HG03025 (cell line): ENCODE measurements around the gene CD19.
"Not testable (repeated sequence)": the region's sequence is repeated elsewhere in the genome, so short reads cannot be mapped to it uniquely, and the experiment has no call there.

Experiments used
- ATAC-seq: cut with Tn5 transposase; IDR thresholded peaks from one replicate; pipeline ENCODE4 v1.9.1; 2021; ENCODE audit warnings: mild to moderate bottlenecking, moderate library complexity; ENCODE audit not compliant: unreplicated experiment, low FRiP score

CD19 gene

DNA sequence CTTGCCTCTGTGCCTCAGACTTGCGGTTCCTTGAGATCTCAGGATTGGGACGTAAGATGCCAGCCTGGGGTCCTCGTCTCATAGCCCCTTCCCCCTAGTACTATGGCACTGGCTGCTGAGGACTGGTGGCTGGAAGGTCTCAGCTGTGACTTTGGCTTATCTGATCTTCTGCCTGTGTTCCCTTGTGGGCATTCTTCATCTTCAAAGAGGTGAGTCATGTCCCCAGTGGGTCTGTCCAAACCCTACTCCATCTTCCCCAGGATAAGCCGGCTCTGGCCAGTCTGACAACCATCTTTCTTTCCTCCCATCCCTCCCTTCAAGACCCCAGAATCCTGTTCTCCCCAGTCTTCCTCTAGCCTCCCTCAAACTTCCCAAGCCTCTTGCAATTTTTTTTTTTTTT, 3.6 kb downstream of the CD19 start:
- no peak for ATAC-seq

DNA sequence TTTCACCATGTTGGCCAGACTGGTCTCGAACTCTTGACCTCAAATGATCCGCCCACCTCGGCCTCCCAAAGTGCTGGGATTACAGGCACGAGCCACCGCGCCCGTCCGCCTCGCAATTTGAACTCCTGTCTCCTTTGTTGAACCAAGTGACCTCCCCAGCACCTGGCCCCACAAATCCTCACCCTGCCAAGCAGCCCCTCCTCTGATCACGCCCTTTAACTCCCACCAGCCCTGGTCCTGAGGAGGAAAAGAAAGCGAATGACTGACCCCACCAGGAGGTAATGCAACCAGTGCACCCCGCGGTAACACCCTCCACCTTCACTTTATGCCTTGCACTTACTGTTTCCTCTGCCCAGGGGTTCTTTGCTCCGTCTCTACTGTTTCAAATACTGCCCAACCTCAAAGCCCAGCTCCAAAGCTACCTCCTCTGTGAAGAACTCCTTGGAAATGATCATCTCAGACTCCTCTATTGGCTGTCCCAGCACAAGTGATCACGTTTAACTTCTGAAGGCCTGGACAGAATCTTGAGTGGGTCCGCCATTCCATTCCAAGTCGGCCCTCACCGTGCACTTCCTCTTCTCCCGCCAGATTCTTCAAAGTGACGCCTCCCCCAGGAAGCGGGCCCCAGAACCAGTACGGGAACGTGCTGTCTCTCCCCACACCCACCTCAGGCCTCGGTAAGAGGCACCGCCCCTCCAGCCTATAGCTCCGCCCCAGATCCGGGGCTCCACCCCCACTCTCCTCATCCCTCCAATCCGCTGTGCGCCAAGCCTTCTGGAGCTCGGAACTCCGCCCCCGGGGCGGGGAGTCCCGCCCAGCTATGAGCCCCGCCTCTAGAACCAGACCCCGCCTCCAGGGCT, 4.4 kb downstream of the CD19 start:
- ATAC-seq, result no peak

GRCh38 chr16:28936784-28937155, 5.0 kb downstream of the CD19 start:
- no peak for ATAC-seq

- no peak for ATAC-seq
These were observed 5.6 kb downstream of the CD19 start for GRCh38 chr16:28937222-28937876.

- no peak for ATAC-seq
These were observed 7.0 kb downstream of the CD19 start for GRCh38 chr16:28938721-28939120.

DNA sequence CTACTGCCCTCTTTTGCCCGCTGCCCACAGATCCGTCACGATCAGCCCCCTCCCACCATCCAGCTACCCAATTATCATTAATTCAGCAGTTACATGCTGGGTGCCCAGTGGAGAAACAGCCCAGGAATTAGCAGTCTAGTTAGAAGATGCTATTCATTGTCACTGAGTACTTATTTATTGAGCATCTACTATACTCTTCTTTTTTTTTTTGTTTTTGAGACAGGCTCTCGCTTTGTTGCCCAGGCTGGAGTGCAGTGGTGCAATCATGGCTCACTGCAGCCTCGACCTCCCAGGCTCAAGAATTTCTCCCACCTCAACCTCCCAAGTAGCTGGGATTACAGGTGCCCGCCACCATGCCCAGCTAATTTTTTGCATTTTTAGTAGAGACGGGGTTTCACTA, 8.1 kb downstream of the CD19 start:
- not testable (repeated sequence) for ATAC-seq

DNA sequence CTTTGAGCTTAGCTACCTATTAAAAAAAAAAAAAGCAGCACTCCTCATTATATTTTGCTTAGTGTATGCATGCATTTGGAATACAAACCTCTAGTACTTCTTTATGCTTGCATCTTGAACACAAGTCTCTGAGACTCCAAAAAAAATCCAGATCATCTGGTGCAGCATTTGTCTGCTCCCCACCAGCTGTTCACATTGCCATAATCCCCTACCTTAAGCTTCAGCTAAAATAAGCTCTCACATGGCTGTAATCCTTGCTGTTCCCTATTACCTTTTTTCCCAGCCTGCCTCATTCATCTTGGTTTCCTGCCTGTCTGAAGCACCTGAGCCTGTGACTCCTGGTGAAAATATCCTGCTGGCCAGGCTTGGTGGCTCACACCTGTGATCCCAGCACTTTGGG, 11.5 kb downstream of the CD19 start:
- no peak for ATAC-seq

DNA sequence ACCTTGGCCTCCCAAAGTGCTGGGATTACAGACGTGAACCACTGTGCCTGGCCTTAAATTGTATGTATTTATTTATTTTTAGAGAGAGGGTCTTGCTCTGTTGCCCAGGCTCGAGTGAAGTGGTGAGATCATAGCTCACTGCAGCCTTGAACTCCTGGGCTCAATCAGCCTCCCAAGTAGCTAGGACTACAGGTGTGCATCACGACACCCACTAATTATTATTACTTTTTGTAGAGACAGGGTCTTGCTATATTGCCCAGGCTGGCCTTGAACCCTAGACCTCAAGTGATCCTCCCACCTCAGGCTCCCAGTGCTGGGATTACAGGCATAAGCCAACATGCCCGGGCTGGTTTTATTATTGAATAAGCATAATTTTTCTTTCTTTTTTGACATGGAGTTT, 14.9 kb downstream of the CD19 start:
- no peak for ATAC-seq

GRCh38 chr16:28950648-28951409, 19.1 kb downstream of the CD19 start, which contains the start of gene NFATC2IP:
NFATC2IP (plus strand) TSS chr16:28950937; CDS start chr16:28951012, 75 bp downstream.
- peak; percentile 78 for ATAC-seq

DNA sequence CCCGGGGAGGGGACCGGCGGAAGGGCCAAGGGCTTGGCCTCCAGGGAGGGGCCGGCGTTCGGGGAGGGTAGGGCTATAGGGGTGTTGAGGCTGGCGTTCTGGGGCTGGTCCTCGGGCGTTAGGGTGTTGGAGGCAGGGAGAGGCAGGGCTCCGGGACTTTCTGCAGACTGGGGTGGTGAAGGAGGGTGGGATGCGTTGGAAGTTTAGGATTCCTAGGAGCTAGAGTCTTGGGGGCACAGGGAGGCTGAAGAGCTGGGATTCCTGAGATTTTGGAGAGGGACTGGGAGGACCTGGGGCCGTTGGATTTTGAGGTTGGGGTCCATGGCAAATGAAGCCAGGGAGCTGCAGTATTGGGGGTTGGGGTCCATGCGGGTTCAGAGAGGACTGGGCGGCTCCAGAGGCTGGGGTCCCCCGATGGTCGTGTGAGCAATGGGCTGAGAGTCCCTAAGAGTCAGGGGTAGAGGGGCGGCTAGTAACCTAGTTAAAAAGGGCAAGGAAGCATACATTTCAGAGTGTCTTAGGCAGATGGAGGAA, 19.7 kb downstream of the CD19 start:
- ATAC-seq, result peak; percentile 7

- ATAC-seq, result no peak
These were observed 26.4 kb downstream of the CD19 start for GRCh38 chr16:28958216-28958615.

DNA sequence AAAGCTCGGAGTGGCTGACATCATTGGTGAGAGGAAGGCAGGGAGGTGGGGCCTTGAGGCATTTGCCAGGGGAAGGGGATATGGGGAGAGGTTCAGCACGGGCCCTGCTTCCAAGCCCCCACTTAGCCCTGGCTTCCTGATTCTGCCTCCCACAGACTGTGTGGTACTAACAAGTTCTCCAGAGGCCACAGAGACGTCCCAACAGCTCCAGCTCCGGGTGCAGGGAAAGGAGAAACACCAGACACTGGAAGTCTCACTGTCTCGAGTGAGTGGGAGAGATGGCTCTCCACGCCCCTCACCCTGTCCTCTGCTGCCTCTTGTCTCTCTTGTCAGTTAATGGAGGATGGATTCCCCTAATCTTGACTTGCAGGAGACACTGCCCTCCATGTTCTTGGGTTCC, 27.1 kb downstream of the CD19 start:
- no peak for ATAC-seq

DNA sequence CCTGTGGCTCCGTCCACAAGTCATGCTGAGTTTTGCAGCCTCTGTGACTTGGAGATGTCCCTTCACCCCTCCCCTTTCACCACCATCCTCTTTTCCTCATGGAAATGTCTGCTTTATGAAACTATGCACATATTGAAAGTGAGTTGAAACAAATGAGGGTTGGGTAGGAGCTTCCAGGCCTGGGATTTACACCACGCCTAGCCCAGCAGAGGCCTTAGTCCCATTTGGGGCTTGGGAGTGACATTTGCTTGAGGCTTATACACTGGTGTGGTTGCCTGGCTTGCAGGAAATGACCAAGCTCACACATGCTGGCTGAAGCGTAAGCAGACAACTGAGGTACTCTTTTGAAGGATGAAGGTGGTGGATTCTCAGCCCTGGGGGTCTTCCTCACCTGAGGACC, 32.3 kb downstream of the CD19 start:
- ATAC-seq, result no peak

GRCh38 chr16:28964496-28964895, 32.7 kb downstream of the CD19 start:
- no peak for ATAC-seq

DNA sequence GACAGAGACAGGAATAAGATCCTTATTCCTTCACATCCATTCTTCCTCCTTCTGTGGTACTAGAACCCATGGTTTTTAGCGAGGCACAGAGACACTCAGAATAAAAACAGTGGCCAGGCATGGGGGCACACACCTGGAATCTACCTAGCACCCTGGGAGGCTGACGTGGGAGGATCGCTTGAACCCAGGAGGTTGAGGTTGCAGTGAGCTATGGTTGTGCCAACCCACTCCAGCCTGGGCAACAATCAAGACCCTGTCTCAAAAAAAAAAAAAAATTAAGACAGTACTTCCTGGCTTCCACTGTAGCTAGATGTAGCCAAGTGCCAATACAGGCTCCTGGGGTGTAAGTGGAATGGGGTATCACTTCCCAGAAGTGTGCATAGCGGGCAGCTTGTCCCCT, 35.4 kb downstream of the CD19 start:
- ATAC-seq, result no peak

GRCh38 chr16:28969696-28970095, 37.9 kb downstream of the CD19 start:
- ATAC-seq, result not testable (repeated sequence)

GRCh38 chr16:28974007-28974436, 42.3 kb downstream of the CD19 start:
- no peak for ATAC-seq

DNA sequence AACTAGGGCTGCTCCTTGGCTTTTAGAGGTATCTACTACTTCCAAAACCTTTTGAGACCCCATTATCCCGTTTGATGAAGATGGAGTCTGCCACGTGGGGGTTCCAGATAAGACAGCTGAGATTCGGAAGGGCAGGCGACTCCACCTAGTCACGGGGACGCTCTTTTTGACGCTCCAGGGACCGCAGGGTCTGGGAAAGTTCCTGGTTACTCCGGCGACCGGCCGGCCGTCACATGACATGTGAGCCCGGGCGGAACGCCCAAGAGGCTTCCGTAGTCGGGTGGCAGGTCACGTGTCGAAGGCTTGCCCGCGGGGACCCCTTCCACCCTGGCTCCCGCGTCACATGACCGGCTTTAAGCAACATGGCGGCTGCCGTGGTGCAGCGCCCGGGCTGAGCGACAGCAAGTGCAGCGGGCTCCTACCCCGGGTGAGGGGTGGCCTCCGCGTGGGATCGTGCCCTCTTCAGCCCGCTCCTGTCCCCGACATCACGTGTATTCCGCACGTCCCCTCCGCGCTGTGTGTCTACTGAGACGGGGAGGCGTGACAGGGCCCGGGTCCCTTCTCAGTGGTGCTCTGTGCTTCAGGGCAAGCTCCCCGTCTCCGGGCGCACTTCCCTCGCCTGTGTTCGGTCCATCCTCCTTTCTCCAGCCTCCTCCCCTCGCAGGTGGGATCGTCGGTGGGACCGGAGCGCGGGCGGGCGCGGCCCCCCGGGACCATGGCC, 42.8 kb downstream of the CD19 start, which contains the start of gene SPNS1:
Gene SPNS1, plus strand, starts transcription at position 342 of the 721 bp plus-strand sequence. Its CDS starts 374 bp downstream, at position 716.
- ATAC-seq, result peak; percentile 63

- ATAC-seq, result peak; percentile 16
These were observed 43.4 kb downstream of the CD19 start for GRCh38 chr16:28975158-28975599.
